GM23338 (cell line): ENCODE data around the gene NPY4R. TPM values are rescaled to one million over a fixed set of nuclear protein-coding genes. Genes with fewer than 3 reads are reported as not detected.
A peak's percentile ranks its signal among the peaks of the same experiment; 100 is the strongest.

Source experiments
- ATAC-seq: fragments of 200-7000 bp; cut with Tn5 transposase; 3 replicates; pipeline ENCODE4 v1.9.1; 2020
- DNase-seq: peaks from one replicate; pipeline ENCODE4 v3.0.0-alpha.2; 2015; ENCODE audit warnings: low spot score
- H2AFZ ChIP-seq: fragments of 200-600 bp; sonication (generic); 2 replicates; pipeline ENCODE4 v1.8.0; 2016; ENCODE audit warnings: antibody characterized with exemption, mild to moderate bottlenecking, moderate library complexity
- H3F3A ChIP-seq: fragments of 200-600 bp; sonication (generic); replicated peaks from 2 replicates; pipeline ENCODE4 v1.8.0; 2017; ENCODE audit warnings: antibody characterized with exemption, mixed run types, low read depth
- H3K27ac ChIP-seq: fragments of 200-600 bp; sonication (generic); 2 replicates; pipeline ENCODE4 v1.6.1; 2016; ENCODE audit warnings: low read depth
- H3K27me3 ChIP-seq: fragments of 200-600 bp; sonication (generic); 2 replicates; pipeline ENCODE4 v1.8.0; 2016; ENCODE audit warnings: mild to moderate bottlenecking, mixed run types, moderate library complexity; ENCODE audit not compliant: insufficient read depth
- H3K36me3 ChIP-seq: fragments of 200-600 bp; sonication (generic); 2 replicates; pipeline ENCODE4 v1.8.0; 2016; ENCODE audit warnings: mild to moderate bottlenecking; ENCODE audit not compliant: insufficient read depth
- H3K4me1 ChIP-seq: fragments of 200-600 bp; sonication (generic); 2 replicates; pipeline ENCODE4 v1.8.0; 2016; ENCODE audit warnings: mild to moderate bottlenecking, moderate library complexity; ENCODE audit not compliant: insufficient read depth
- H3K4me2 ChIP-seq: fragments of 200-600 bp; sonication (generic); 2 replicates; pipeline ENCODE4 v1.7.1; 2017; ENCODE audit warnings: mixed run types
- H3K4me3 ChIP-seq: fragments of 200-600 bp; sonication (generic); 2 replicates; pipeline ENCODE4 v1.6.1; 2016; ENCODE audit warnings: mixed run types
- H3K79me2 ChIP-seq: fragments of 200-600 bp; sonication (generic); replicated peaks from 2 replicates; pipeline ENCODE4 v1.8.0; 2017; ENCODE audit warnings: mild to moderate bottlenecking; ENCODE audit not compliant: insufficient read depth
- H3K9me2 ChIP-seq: fragments of 200-600 bp; sonication (generic); 2 replicates; pipeline ENCODE4 v1.8.0; 2017; ENCODE audit not compliant: insufficient read depth
- H4K20me1 ChIP-seq: fragments of 200-600 bp; sonication (generic); replicated peaks from 2 replicates; pipeline ENCODE4 v1.8.0; 2017; ENCODE audit warnings: mild to moderate bottlenecking; ENCODE audit not compliant: insufficient read depth
- H3K27ac Mint-ChIP-seq: 2 replicates; pipeline ENCODE4 v1.8.0; 2020; ENCODE audit warnings: inconsistent platforms, mild to moderate bottlenecking, moderate library complexity, mixed read lengths
- H3K27me3 Mint-ChIP-seq: 3 replicates; pipeline ENCODE4 v1.8.0; 2022; ENCODE audit warnings: low read depth, mild to moderate bottlenecking, moderate library complexity, mixed read lengths, inconsistent platforms; ENCODE audit not compliant: insufficient read depth, poor library complexity
- H3K36me3 Mint-ChIP-seq: 3 replicates; pipeline ENCODE4 v1.8.0; 2021; ENCODE audit warnings: low read depth, mild to moderate bottlenecking, inconsistent platforms, moderate library complexity, mixed read lengths
- H3K4me1 Mint-ChIP-seq: 3 replicates; pipeline ENCODE4 v1.8.0; 2020; ENCODE audit warnings: mild to moderate bottlenecking, inconsistent platforms, mixed read lengths
- H3K4me3 Mint-ChIP-seq: 3 replicates; pipeline ENCODE4 v1.8.0; 2021; ENCODE audit warnings: moderate library complexity, mild to moderate bottlenecking, inconsistent platforms, mixed read lengths
- H3K9me3 Mint-ChIP-seq: 3 replicates; pipeline ENCODE4 v1.8.0; 2020; ENCODE audit warnings: moderate library complexity, mild to moderate bottlenecking, inconsistent platforms, mixed read lengths
- EZH2phosphoT487 ChIP-seq: fragments of 200-600 bp; sonication (generic); IDR thresholded peaks from one replicate; pipeline ENCODE4 v1.8.1; 2018; ENCODE audit warnings: antibody characterized with exemption; ENCODE audit not compliant: unreplicated experiment
- JUNB ChIP-seq: IDR thresholded peaks from one replicate; pipeline ENCODE4 v1.6.1; 2016; ENCODE audit warnings: antibody characterized with exemption; ENCODE audit not compliant: unreplicated experiment
- NANOG ChIP-seq: IDR thresholded peaks from 2 replicates; pipeline ENCODE4 v1.6.1; 2016; ENCODE audit warnings: antibody characterized with exemption, borderline replicate concordance
- REST ChIP-seq: IDR thresholded peaks from one replicate; pipeline ENCODE4 v1.6.1; 2018; ENCODE audit warnings: antibody characterized with exemption; ENCODE audit not compliant: unreplicated experiment
- polyA plus RNA-seq: library from polyadenylated mRNA; unstranded; fragments of >200 nt; fragmentation: Nextera tagmentation; extraction: Ambion mirVana; gene quantifications from 2 replicates; pipeline ENCODE4 v1.2.1, GENCODE V29; 2016
- total RNA-seq: library from RNA; depleted of rRNA; stranded (reverse); fragments of >200 nt; shearing (Covaris generic); gene quantifications from 2 replicates; pipeline ENCODE4 v1.2.3, GENCODE V29; 2014
- TF ChIP-seq, protein P1 (sequence below): fragments of 250-450 bp; sonication (Bioruptor Pico); IDR thresholded peaks from 2 replicates; pipeline ENCODE4 v1.5.0; 2020; ENCODE audit warnings: mild to moderate bottlenecking, moderate library complexity

Gene NPY4R
- total and polyA plus RNA-seq, 2 experiments from 2014 or later, result not detected

DNA sequence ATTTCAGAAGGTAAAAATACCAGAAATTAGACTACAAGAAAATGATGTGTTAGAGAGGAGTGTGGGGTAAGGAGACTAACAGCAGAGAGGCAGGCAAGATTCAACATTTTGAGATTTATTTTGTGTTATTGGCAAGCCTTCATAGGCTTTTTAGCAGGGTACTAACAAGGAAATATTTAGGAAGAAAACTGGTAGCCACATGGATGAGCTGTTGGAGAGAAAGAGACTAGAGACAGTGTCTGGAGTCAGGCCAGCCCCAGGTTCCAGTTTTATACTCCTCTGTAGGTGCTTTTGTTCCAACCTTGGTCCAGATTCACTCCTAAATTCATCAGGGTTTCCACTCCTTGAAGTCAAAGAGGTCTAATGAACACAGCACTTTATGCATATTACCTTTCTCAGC, 49.6 kb upstream of the NPY4R start (continued):
- TF ChIP-seq, protein P1, sequence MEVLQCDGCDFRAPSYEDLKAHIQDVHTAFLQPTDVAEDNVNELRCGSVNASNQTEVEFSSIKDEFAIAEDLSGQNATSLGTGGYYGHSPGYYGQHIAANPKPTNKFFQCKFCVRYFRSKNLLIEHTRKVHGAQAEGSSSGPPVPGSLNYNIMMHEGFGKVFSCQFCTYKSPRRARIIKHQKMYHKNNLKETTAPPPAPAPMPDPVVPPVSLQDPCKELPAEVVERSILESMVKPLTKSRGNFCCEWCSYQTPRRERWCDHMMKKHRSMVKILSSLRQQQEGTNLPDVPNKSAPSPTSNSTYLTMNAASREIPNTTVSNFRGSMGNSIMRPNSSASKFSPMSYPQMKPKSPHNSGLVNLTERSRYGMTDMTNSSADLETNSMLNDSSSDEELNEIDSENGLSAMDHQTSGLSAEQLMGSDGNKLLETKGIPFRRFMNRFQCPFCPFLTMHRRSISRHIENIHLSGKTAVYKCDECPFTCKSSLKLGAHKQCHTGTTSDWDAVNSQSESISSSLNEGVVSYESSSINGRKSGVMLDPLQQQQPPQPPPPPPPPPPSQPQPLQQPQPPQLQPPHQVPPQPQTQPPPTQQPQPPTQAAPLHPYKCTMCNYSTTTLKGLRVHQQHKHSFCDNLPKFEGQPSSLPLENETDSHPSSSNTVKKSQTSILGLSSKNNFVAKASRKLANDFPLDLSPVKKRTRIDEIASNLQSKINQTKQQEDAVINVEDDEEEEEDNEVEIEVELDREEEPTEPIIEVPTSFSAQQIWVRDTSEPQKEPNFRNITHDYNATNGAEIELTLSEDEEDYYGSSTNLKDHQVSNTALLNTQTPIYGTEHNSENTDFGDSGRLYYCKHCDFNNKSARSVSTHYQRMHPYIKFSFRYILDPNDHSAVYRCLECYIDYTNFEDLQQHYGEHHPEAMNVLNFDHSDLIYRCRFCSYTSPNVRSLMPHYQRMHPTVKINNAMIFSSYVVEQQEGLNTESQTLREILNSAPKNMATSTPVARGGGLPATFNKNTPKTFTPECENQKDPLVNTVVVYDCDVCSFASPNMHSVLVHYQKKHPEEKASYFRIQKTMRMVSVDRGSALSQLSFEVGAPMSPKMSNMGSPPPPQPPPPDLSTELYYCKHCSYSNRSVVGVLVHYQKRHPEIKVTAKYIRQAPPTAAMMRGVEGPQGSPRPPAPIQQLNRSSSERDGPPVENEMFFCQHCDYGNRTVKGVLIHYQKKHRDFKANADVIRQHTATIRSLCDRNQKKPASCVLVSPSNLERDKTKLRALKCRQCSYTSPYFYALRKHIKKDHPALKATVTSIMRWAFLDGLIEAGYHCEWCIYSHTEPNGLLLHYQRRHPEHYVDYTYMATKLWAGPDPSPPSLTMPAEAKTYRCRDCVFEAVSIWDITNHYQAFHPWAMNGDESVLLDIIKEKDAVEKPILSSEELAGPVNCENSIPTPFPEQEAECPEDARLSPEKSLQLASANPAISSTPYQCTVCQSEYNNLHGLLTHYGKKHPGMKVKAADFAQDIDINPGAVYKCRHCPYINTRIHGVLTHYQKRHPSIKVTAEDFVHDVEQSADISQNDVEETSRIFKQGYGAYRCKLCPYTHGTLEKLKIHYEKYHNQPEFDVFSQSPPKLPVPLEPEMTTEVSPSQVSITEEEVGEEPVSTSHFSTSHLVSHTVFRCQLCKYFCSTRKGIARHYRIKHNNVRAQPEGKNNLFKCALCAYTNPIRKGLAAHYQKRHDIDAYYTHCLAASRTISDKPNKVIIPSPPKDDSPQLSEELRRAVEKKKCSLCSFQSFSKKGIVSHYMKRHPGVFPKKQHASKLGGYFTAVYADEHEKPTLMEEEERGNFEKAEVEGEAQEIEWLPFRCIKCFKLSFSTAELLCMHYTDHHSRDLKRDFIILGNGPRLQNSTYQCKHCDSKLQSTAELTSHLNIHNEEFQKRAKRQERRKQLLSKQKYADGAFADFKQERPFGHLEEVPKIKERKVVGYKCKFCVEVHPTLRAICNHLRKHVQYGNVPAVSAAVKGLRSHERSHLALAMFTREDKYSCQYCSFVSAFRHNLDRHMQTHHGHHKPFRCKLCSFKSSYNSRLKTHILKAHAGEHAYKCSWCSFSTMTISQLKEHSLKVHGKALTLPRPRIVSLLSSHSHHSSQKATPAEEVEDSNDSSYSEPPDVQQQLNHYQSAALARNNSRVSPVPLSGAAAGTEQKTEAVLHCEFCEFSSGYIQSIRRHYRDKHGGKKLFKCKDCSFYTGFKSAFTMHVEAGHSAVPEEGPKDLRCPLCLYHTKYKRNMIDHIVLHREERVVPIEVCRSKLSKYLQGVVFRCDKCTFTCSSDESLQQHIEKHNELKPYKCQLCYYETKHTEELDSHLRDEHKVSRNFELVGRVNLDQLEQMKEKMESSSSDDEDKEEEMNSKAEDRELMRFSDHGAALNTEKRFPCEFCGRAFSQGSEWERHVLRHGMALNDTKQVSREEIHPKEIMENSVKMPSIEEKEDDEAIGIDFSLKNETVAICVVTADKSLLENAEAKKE (CRISPR knock-in tag), result no peak
- TF ChIP-seq JUNB, result no peak

DNA sequence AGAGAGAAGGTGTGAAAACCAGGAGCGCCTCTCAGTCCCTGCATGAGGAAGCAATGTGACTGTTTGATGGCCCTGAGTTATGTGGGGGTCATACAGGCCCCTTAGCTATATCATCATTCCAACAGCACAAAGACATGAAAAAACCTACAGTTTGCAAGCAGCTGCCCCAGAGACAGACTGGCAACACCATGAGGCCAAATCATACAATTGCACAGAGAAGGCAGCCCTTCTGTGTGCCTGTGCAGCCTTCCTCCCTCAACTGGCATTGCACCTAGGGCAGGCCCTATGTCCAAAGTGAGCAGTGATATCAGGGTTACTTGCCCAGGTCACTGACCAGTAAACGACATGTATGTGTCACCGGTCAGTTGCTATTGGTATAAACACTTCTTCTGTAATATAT, 49.1 kb upstream of the NPY4R start:
- DNase-seq (no peak), ATAC-seq (no peak)
- H3K9me2 ChIP-seq, result peaks cover 14% of the 10 kb centered on the region; the same call in 1 of the 2 replicates
- Mint-ChIP-seq H3K9me3 (no peaks in the 10 kb centered on the region), H3K4me3 (no peak overlapping the region), H3K27ac (no peak overlapping the region), H3K4me1 (no peaks in the 10 kb centered on the region), H3K27me3 (peaks cover 4% of the 10 kb centered on the region), H3K36me3 (no peaks in the 10 kb centered on the region)
- H2AFZ ChIP-seq, result peak overlapping the region; percentile 86; the same call in 1 of the 2 replicates
- no peaks in the 10 kb centered on the region for H3K4me1 ChIP-seq
- H3K27ac ChIP-seq, result no peak overlapping the region
- no peak overlapping the region for H3K4me3 ChIP-seq
- no peaks in the 10 kb centered on the region for H3K27me3 ChIP-seq
- H3K79me2 ChIP-seq, result no peaks in the 10 kb centered on the region
- H3F3A ChIP-seq, result no peaks in the 10 kb centered on the region
- no peak overlapping the region for H3K4me2 ChIP-seq
- H4K20me1 ChIP-seq, result no peaks in the 10 kb centered on the region
- no peaks in the 10 kb centered on the region; the same call in 1 of the 2 replicates for H3K36me3 ChIP-seq
- TF ChIP-seq REST (no peak), NANOG (no peak), EZH2phosphoT487 (no peak)
- TF ChIP-seq, protein P1 (CRISPR knock-in tag), result no peak
